Duodenal mucosa (tissue), 2 donors: ENCODE measurements around the gene RORB.

Experiments
- H3K27ac ChIP-seq: one replicate; pipeline ENCODE4 v1.7.0; 2013; ENCODE audit warnings: low read depth, low read length
- H3K27me3 ChIP-seq, 2 donors: one replicate each; pipeline ENCODE4 v1.7.0; 2013; ENCODE audit warnings: low read length in 2 of 2, control low read depth in 1 of 2; ENCODE audit not compliant: insufficient read depth in 2 of 2, control insufficient read depth in 1 of 2
- H3K36me3 ChIP-seq, 2 donors: one replicate each; pipeline ENCODE4 v1.7.0; 2013; ENCODE audit warnings: low read length in 2 of 2, control low read depth in 1 of 2; ENCODE audit not compliant: insufficient read depth in 2 of 2, control insufficient read depth in 1 of 2
- H3K4me1 ChIP-seq, 2 donors: one replicate each; pipeline ENCODE4 v1.7.0; 2013; ENCODE audit warnings: low read length in 2 of 2, control low read depth in 1 of 2; ENCODE audit not compliant: insufficient read depth in 2 of 2, control insufficient read depth in 1 of 2
- H3K4me3 ChIP-seq, 2 donors: one replicate each; pipeline ENCODE4 v1.7.0; 2013; ENCODE audit warnings: low read length in 2 of 2, low read depth in 1 of 2
- H3K9ac ChIP-seq, 2 donors: one replicate each; pipeline ENCODE4 v1.7.0; 2013; ENCODE audit warnings: low read length in 2 of 2, low read depth in 1 of 2
- H3K9me3 ChIP-seq, 2 donors: one replicate each; pipeline ENCODE4 v1.7.0; 2013; ENCODE audit warnings: low read length in 2 of 2, control low read depth in 1 of 2; ENCODE audit not compliant: control insufficient read depth in 1 of 2

RORB gene

DNA sequence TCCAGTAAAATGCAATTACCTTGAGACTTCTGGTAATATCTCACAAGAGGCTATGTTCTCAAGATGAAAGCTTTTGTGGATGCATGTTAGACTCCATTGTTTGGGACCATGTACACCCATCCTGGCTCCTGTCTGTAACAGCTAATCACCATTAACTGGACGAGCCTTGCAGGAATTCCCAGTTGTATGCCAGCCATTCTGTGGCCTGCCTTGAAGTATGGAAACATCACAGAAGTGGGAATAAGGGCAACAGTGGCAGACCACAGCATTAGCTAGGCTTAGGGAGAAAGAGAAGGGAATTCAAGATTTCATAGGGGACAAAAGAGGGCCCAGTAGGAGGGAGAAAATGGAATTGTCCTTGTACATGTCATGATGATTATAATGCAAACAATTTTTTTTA lies 79.0 kb downstream of the RORB start:
- Histone ChIP-seq H3K27ac (no peak overlapping the region), H3K36me3 (no peaks in the 10 kb centered on the region), H3K9ac (no peak overlapping the region), H3K9me3 (no peaks in the 10 kb centered on the region), H3K4me1 (no peaks in the 10 kb centered on the region), H3K27me3 (no peaks in the 10 kb centered on the region), H3K4me3 (no peak overlapping the region)

DNA sequence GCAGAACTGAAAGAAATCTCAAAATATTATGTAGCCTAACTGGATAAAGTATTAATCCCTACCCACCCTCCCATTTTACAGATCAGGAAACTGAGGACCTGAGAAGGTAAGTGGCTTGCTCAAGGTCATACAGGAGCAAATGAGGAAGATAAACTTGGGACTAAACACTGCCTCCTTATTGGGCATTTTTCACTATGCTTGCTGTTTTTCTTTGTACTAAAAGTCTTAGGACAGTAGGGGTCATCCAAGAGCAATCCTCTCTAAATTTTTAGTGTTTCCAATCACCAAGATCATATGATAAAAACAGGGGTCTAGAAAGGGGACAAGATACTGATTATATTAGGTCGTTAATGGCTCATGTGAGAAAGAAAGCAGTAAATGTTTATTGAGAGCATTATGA lies 80.8 kb downstream of the RORB start:
- no peak overlapping the region for H3K27ac ChIP-seq
- H3K27me3 ChIP-seq, result no peaks in the 10 kb centered on the region
- H3K9me3 ChIP-seq, result no peaks in the 10 kb centered on the region
- H3K36me3 ChIP-seq, result no peaks in the 10 kb centered on the region
- H3K4me1 ChIP-seq, result no peaks in the 10 kb centered on the region
- H3K4me3 ChIP-seq, result no peak overlapping the region
- no peak overlapping the region for H3K9ac ChIP-seq

DNA sequence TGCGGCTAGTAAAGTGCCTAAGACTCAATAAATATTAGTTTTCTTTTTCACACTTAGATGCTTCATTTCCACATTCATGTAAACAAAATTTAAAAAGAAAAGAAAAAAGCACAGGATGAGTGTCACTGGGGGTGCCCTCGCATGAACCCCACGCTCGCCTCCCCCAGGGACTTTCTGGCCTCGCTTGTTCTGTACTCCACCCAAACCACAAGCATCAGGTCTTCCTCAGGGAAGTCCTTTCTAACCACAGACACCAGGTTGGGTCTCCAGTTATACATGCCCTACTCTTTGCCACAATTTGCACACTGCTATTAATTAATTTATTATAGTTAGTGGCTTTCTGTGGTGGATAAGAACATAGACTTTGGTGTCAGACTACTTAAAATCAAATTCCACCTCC lies 92.4 kb downstream of the RORB start:
- H3K4me3 ChIP-seq, result no peak overlapping the region
- H3K9ac ChIP-seq, result no peak overlapping the region
- H3K27me3 ChIP-seq, result no peaks in the 10 kb centered on the region
- no peaks in the 10 kb centered on the region for H3K4me1 ChIP-seq
- H3K36me3 ChIP-seq, result no peaks in the 10 kb centered on the region
- no peaks in the 10 kb centered on the region for H3K9me3 ChIP-seq
- no peak overlapping the region for H3K27ac ChIP-seq

DNA sequence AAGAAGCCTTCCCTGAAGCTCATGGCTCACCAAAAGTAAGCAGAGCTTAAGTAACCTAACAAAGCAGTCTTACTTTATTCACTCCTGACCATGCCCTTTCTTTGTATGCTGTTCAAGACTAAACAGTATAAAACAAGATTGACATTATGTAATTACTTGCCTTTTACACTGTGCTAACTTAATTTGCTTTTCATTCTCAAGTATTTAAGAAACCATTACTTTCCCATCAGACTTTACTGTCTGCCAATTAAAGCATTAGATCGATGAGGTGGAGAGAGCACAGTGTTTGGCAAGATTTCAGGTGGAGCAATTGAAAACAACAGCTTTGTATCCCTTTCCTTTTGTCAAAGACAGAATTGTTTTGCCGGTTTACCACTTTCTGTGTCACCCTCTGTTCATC lies 98.2 kb downstream of the RORB start:
- H3K9ac ChIP-seq, result no peak overlapping the region
- no peaks in the 10 kb centered on the region for H3K9me3 ChIP-seq
- H3K4me1 ChIP-seq, result no peaks in the 10 kb centered on the region
- no peaks in the 10 kb centered on the region for H3K36me3 ChIP-seq
- no peaks in the 10 kb centered on the region for H3K27me3 ChIP-seq
- H3K27ac ChIP-seq, result no peak overlapping the region
- no peak overlapping the region for H3K4me3 ChIP-seq

DNA sequence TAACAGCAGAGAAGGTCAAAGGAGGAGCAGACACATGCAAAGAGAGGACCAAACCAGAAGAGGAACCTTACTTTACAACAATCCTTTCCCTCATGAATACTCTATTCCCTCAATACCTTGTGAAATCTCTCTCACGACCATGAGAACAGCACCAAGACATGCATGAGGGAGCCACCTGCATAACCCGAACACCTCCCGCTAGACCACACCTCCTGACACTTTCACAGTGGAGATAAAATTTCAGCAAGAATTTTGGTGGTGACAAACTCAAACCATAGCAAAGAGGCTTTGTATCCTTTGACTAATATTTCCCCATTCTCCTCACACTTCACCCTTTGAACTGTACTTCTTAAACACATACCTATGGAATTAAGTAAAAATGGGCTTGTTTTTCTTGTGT lies 101.7 kb downstream of the RORB start:
- Histone ChIP-seq H3K36me3 (no peaks in the 10 kb centered on the region), H3K27me3 (no peaks in the 10 kb centered on the region), H3K9ac (no peak overlapping the region), H3K4me1 (no peaks in the 10 kb centered on the region), H3K27ac (no peak overlapping the region), H3K9me3 (no peaks in the 10 kb centered on the region), H3K4me3 (no peak overlapping the region)

DNA sequence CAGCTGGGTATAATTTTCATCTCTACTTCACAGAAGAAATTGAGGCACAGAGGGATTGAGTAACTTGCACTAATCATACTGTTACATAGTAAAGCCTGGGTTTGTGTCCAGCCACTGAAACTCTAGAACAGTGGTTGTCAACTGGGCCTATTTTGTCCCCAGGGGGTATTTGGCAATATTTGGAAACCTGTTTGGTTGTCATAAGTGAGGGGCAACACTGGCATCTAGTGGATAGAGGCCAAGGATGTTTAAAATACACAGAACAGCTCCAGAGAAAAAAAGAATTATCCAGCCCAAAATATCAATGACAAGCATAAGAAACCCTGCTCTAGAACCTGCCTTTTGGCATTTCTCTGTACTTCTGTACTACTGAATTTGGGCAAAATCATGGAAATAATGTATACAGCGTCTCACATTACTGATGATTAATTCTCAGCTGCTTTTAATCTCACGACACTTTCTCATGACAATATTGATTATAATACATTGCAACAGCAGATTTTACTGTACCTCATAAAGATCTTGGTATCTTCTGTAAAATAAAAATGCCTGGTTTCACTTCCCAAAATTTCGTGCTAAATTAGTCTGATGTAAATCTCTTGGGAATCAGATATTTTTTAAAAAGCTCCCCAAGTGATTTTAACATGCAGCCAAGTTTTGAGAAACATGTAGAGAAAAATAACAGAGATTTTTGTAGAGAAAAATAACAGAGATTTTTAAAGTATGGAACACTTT lies 112.7 kb downstream of the RORB start:
- H3K9ac ChIP-seq, result no peak overlapping the region
- no peaks in the 10 kb centered on the region for H3K27me3 ChIP-seq
- H3K9me3 ChIP-seq, result no peaks in the 10 kb centered on the region
- H3K4me3 ChIP-seq, result no peak overlapping the region
- no peaks in the 10 kb centered on the region for H3K36me3 ChIP-seq
- H3K27ac ChIP-seq, result no peak overlapping the region
- H3K4me1 ChIP-seq, result no peaks in the 10 kb centered on the region

DNA sequence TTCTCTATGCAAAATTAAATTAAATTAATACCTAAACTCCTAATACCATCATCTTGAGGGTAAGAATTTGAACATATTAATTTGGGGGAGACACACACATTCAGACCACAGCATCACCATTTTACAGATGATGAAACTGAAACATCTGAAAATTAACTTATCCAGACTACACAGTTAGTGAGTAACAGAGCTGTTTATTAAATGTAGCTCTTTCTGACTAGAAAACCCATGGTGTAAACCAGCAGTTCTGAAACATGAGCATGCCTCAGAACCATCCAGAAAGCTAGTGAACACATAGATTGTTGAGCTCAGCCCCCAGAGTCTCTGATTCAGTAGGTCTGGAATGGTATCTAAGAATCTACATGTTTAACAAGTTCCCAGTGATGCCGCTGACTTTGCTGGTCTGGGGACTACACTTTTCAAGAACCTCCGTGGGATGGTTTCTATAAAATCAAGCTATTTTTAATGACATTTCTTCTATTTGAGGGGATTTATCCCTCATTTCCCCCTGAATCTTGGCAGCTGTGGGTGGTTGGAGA lies 113.5 kb downstream of the RORB start:
- H3K27me3 ChIP-seq, result no peaks in the 10 kb centered on the region
- no peak overlapping the region for H3K27ac ChIP-seq
- no peaks in the 10 kb centered on the region for H3K9me3 ChIP-seq
- H3K36me3 ChIP-seq, result no peaks in the 10 kb centered on the region
- no peak overlapping the region for H3K4me3 ChIP-seq
- no peak overlapping the region for H3K9ac ChIP-seq
- no peaks in the 10 kb centered on the region for H3K4me1 ChIP-seq

DNA sequence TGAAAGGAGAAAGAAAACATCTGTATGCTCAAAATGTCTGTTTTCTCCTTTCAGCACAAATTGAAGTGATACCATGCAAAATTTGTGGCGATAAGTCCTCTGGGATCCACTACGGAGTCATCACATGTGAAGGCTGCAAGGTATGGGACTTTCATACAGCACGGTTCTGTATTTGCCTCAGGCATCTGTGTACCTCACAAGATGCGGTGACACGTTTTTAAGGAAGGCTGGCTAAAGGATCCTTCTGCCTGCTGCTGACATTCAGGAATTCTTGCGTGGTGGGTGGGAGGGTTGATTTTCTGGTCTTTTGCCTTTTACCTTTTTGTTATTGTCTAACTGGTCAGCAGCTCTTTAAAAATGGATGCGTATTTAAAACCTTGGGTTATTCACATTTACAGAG lies 133.1 kb downstream of the RORB start:
- Histone ChIP-seq H3K4me3 (no peak overlapping the region), H3K27ac (no peak overlapping the region), H3K36me3 (no peaks in the 10 kb centered on the region), H3K27me3 (peaks cover 0 to 2% of the 10 kb centered on the region in 2 donors), H3K9ac (no peak overlapping the region), H3K4me1 (no peaks in the 10 kb centered on the region), H3K9me3 (no peaks in the 10 kb centered on the region)

DNA sequence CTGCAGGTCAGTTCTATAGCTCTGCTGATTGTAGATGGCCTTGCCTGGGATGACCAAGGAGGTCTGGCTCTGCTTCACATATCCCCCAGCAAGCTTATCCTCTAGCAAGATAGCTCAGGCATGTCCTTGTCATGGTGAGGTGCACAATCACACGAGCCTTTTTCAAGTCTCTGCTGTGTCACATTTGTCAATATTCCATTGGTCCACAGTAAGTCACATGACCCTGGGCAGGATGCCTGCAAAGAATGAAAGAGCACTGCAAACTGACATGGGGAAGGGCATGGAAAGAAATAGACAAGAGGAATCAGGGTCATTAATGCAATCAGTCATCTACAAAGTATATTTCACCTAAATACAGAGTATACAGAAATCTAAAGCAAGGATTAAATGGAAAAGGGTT lies 142.0 kb downstream of the RORB start:
- Histone ChIP-seq H3K9ac (no peak overlapping the region), H3K4me3 (no peak overlapping the region), H3K4me1 (no peaks in the 10 kb centered on the region), H3K9me3 (no peaks in the 10 kb centered on the region), H3K36me3 (no peaks in the 10 kb centered on the region), H3K27me3 (no peaks in the 10 kb centered on the region), H3K27ac (no peak overlapping the region)

DNA sequence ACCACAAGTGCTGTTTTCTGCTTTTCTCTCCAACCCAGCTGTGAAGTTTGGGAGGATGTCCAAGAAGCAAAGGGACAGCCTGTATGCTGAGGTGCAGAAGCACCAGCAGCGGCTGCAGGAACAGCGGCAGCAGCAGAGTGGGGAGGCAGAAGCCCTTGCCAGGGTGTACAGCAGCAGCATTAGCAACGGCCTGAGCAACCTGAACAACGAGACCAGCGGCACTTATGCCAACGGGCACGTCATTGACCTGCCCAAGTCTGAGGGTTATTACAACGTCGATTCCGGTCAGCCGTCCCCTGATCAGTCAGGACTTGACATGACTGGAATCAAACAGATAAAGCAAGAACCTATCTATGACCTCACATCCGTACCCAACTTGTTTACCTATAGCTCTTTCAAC lies 145.2 kb downstream of the RORB start:
- Histone ChIP-seq H3K27me3 (no peaks in the 10 kb centered on the region), H3K4me1 (no peaks in the 10 kb centered on the region), H3K9ac (no peak overlapping the region)

More for the DNA sequence above, 145.2 kb downstream of the RORB start:
- no peaks in the 10 kb centered on the region for H3K36me3 ChIP-seq
- no peak overlapping the region for H3K27ac ChIP-seq
- no peak overlapping the region for H3K4me3 ChIP-seq
- no peaks in the 10 kb centered on the region for H3K9me3 ChIP-seq
